Transverse colon (tissue), 4 donors: ENCODE data around the gene KCTD11.

Source experiments
- EP300 ChIP-seq: sonication (generic); formaldehyde crosslinking; IDR thresholded peaks from one replicate; pipeline ENCODE4 v1.6.1; 2017; ENCODE audit warnings: antibody characterized with exemption, low read depth
- POLR2AphosphoS5 ChIP-seq, 3 donors: sonication (generic); formaldehyde crosslinking; IDR thresholded peaks; one replicate each; pipeline ENCODE4 v1.6.1; 2016; ENCODE audit warnings: antibody characterized with exemption in 3 of 3
- TF ChIP-seq, protein P1 (sequence below), 5 experiments: fragments of 200-600 bp in 3 of 5; fragments of 450-650 bp in 2 of 5; sonication (generic) in 3 of 5; IDR thresholded peaks; 1 replicate in 2 of 5; 2 replicates in 3 of 5; pipeline ENCODE4 v1.5.1; 2016 to 2017; ENCODE audit warnings: antibody characterized with exemption in 5 of 5, inconsistent platforms in 3 of 5, mild to moderate bottlenecking in 2 of 5, moderate library complexity in 1 of 5

DNA sequence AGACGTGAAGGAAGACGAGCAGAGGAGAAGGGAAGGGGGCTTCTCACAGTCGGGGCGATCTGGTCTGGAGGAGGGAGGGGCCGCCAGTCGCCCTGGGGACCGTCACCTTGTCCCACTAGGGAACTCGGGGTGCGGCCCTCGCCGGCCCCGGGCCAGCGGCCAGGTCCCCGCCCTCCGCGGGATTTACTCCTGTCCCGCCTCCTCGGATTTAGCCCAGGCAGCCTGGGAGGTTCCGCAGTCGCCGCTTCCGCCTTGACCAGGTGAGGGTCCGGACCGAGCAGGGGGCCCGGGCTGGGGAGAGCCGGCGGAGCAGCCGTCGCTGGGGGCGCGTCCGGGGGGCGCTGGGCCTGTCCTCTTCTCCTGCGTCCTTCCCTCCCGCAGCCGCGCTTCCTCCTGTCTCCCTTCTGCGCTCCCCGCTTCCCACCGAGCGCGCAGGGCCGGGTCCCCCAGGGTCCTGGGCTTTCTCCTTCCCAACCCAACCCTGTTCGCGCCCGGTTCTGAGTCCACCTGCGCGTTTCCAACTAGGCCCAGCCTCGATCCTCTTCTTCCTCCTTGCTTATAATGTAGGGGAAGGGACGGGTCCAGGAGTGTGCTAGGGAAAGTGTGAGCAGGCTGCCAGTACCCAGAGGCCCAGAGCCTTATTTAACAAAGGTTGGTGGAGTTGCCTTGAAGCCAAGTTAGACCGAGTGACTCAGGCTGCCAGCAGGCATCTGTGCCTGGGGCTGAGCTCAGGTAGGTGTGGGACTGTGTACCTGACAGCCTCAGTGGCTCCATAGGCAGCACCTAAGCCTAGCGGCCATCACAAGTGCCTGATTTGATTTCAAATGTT, 29.1 kb downstream of the KCTD11 start, which contains the start of gene TNK1:
- peak; percentile 69 to 94 (median 90) for TF ChIP-seq POLR2AphosphoS5 (IDR thresholded peaks at IDR 0.05)
- TF ChIP-seq, protein P1, sequence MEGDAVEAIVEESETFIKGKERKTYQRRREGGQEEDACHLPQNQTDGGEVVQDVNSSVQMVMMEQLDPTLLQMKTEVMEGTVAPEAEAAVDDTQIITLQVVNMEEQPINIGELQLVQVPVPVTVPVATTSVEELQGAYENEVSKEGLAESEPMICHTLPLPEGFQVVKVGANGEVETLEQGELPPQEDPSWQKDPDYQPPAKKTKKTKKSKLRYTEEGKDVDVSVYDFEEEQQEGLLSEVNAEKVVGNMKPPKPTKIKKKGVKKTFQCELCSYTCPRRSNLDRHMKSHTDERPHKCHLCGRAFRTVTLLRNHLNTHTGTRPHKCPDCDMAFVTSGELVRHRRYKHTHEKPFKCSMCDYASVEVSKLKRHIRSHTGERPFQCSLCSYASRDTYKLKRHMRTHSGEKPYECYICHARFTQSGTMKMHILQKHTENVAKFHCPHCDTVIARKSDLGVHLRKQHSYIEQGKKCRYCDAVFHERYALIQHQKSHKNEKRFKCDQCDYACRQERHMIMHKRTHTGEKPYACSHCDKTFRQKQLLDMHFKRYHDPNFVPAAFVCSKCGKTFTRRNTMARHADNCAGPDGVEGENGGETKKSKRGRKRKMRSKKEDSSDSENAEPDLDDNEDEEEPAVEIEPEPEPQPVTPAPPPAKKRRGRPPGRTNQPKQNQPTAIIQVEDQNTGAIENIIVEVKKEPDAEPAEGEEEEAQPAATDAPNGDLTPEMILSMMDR (IDR thresholded peaks at IDR 0.05) = no peak
- TF ChIP-seq EP300 = no peak
